HepG2 (cell line): ENCODE data around the gene SKIC2. TPM values are rescaled to one million over a fixed set of nuclear protein-coding genes. Genes with fewer than 3 reads are reported as not detected.

ENCODE experiments used
- ATAC-seq: fragments of 200-7000 bp; cut with Tn5 transposase; 3 replicates; pipeline ENCODE4 v1.9.1; 2020; ENCODE audit warnings: mild to moderate bottlenecking, moderate library complexity
- BruUV-seq: library from RNA; stranded (reverse); fragments of 400-500 nt; replicated peaks from 2 replicates; lab custom pipeline; 2021; lab: Mats Ljungman, UMichigan
- CTCF ChIA-PET: fragments of 300-600 bp; formaldehyde crosslinking; extraction: SDS; loops from one replicate; lab custom pipeline; 2021; ENCODE audit warnings: low total read pairs, inconsistent platforms, low intra/inter-chr PET ratio; lab: Yijun Ruan, JAX
- POLR2A ChIA-PET: fragments of 350-600 bp; sonication (Branson Sonifier 250); formaldehyde crosslinking; loops from one replicate; lab custom pipeline; 2020; ENCODE audit warnings: antibody characterized with exemption, inconsistent platforms; lab: Yijun Ruan, JAX
- DNase-seq: peaks from one replicate; pipeline ENCODE4 v3.0.0-alpha.2; 2015; ENCODE audit warnings: low spot score
- FAIRE-seq: peaks from 3 replicates; lab custom pipeline; 2011; peaks lifted over from hg19 to GRCh38; lab: Jason Lieb, UNC
- H2AFZ ChIP-seq: one replicate; pipeline ENCODE4 v1.6.1; 2011; ENCODE audit warnings: low read length, inconsistent platforms
- H3K27ac ChIP-seq: fragments of 300-600 bp; 3 replicates; pipeline ENCODE4 v1.8.0; 2011; ENCODE audit warnings: mixed run types, mild to moderate bottlenecking, mixed read lengths, low read length, inconsistent platforms; ENCODE audit not compliant: insufficient read depth; ENCODE audit errors: extremely low read length
- H3K27me3 ChIP-seq, 2 experiments: fragments of 200-600 bp in 1 of 2; 2 replicates in 1 of 2; 3 replicates in 1 of 2; pipeline versions ENCODE4 v1.6.0 to v1.8.0; 2011; ENCODE audit warnings: low read length in 2 of 2, mild to moderate bottlenecking in 2 of 2, moderate library complexity in 2 of 2, inconsistent platforms in 1 of 2; ENCODE audit not compliant: insufficient read depth in 2 of 2, control insufficient read depth in 1 of 2
- H3K36me3 ChIP-seq, 2 experiments: fragments of 200-600 bp in 1 of 2; replicated peaks in 1 of 2; 2 replicates in 1 of 2; 3 replicates in 1 of 2; pipeline versions ENCODE4 v1.5.1 to v1.8.0; 2011; ENCODE audit warnings: low read length in 2 of 2, inconsistent platforms in 1 of 2; ENCODE audit not compliant: insufficient read depth in 2 of 2, control insufficient read depth in 1 of 2
- H3K4me1 ChIP-seq: 2 replicates; pipeline ENCODE4 v1.5.1; 2012; ENCODE audit warnings: low read length, inconsistent platforms; ENCODE audit not compliant: insufficient read depth
- H3K4me2 ChIP-seq: 2 replicates; pipeline ENCODE4 v1.6.0; 2011; ENCODE audit warnings: low read depth, low read length, inconsistent platforms
- H3K4me3 ChIP-seq, 3 experiments: fragments of 200-600 bp in 1 of 3; sonication (generic), shearing (Covaris generic) in 1 of 3; replicated peaks in 1 of 3; 2 replicates each; pipeline ENCODE4 v1.5.1; 2011 to 2016; ENCODE audit warnings: low read length in 3 of 3, inconsistent platforms in 2 of 3, low read depth in 2 of 3, mild to moderate bottlenecking in 2 of 3, control low read depth in 1 of 3, mixed read lengths in 1 of 3; ENCODE audit not compliant: insufficient read depth in 1 of 3
- H3K79me2 ChIP-seq: one replicate; pipeline ENCODE4 v1.6.1; 2011; ENCODE audit warnings: low read length, inconsistent platforms; ENCODE audit not compliant: insufficient read depth
- H3K9ac ChIP-seq: 2 replicates; pipeline ENCODE4 v1.6.0; 2011; ENCODE audit warnings: mild to moderate bottlenecking, low read depth, low read length, inconsistent platforms; ENCODE audit not compliant: insufficient read depth
- H3K9me3 ChIP-seq: 2 replicates; pipeline ENCODE4 v1.5.1; 2012; ENCODE audit warnings: mild to moderate bottlenecking, low read length
- H4K20me1 ChIP-seq: 2 replicates; pipeline ENCODE4 v1.6.0; 2011; ENCODE audit warnings: inconsistent platforms, mild to moderate bottlenecking, low read length, moderate library complexity; ENCODE audit not compliant: insufficient read depth
- HHEX ChIP-seq: IDR thresholded peaks from 2 replicates; pipeline ENCODE4 v1.6.1; 2016; ENCODE audit warnings: control low read depth
- HNRNPL ChIP-seq: fragments of 200-400 bp; formaldehyde crosslinking; IDR thresholded peaks from 2 replicates; pipeline ENCODE4 v1.6.1; 2017; ENCODE audit warnings: mild to moderate bottlenecking, low read depth, low read length
- MEIS2 ChIP-seq: sonication (generic); formaldehyde crosslinking; IDR thresholded peaks from 2 replicates; pipeline ENCODE4 v1.9.0; 2021; ENCODE audit warnings: mild to moderate bottlenecking, missing genetic modification reagents
- NCOR1 ChIP-seq: fragments of 200-600 bp; sonication (generic); IDR thresholded peaks from 2 replicates; pipeline ENCODE4 v1.7.0; 2017; ENCODE audit warnings: antibody characterized with exemption, low read length, borderline replicate concordance
- SMC3 ChIP-seq: IDR thresholded peaks from 2 replicates; pipeline ENCODE4 v1.6.1; 2011; ENCODE audit warnings: low read length, improper control_type of control experiment
- SOX6 ChIP-seq, 2 experiments: fragments of 450-650 bp in 1 of 2; sonication (generic) in 1 of 2; formaldehyde crosslinking in 1 of 2; IDR thresholded peaks; 2 replicates each; pipeline versions ENCODE4 v1.4.0 to v1.6.1; 2017 to 2020; ENCODE audit warnings: antibody characterized with exemption in 1 of 2, mild to moderate bottlenecking in 1 of 2, missing genetic modification reagents in 1 of 2
- TSC22D2 ChIP-seq: sonication (generic); formaldehyde crosslinking; IDR thresholded peaks from 2 replicates; pipeline ENCODE4 v1.5.1; 2020; ENCODE audit warnings: missing genetic modification reagents, mild to moderate bottlenecking, borderline replicate concordance
- ZNF547 ChIP-seq: sonication (generic); formaldehyde crosslinking; IDR thresholded peaks from 2 replicates; pipeline ENCODE4 v1.5.1; 2020; ENCODE audit warnings: mild to moderate bottlenecking, missing genetic modification reagents
- ZNF629 ChIP-seq: sonication (generic); formaldehyde crosslinking; conservative IDR thresholded peaks from 2 replicates; pipeline ENCODE4 v1.5.0; 2020; ENCODE audit warnings: missing genetic modification reagents
- WGBS: methylation state at CpG from one replicate; pipeline ENCODE4 v1.1.6; 2017; ENCODE audit warnings: low lambda C conversion rate; 5-methylcytosine and 5-hydroxymethylcytosine counted together
- in situ Hi-C: cut with HindIII; loops from 2 replicates; pipeline ENCODE4 v1.10.0; 2017; ENCODE audit warnings: low pct_unique_long_range_greater_than_20kb; ENCODE audit not compliant: extremely low pct_ligation_motif_present
- intact Hi-C: fragments of 100-400 bp; cut with micrococcal nuclease; formaldehyde crosslinking; loops from one replicate; pipeline ENCODE4 v1.10.0; 2022; ENCODE audit not compliant: unreplicated experiment
- polyA plus RNA-seq, 8 experiments: library from polyadenylated mRNA; depleted of rRNA in 3 of 8; stranded (reverse) in 7 of 8; unstranded in 1 of 8; fragments of >200 nt; fragmentation: Illumina TruSeq in 4 of 8; extraction: Trizol in 4 of 8; gene quantifications; 2 replicates each; pipeline versions ENCODE4 v1.2.1 to v1.2.3, GENCODE V29; 2011 to 2016; ENCODE audit warnings: low read depth in 4 of 8, missing spikeins in 1 of 8, mixed read lengths in 1 of 8; ENCODE audit not compliant: insufficient read depth in 1 of 8
- total RNA-seq, 5 experiments: library from RNA; depleted of rRNA; stranded (reverse); fragments of >200 nt; fragmentation: Illumina TruSeq; extraction: Trizol; gene quantifications; 2 replicates each; pipeline ENCODE4 v1.2.3, GENCODE V29; 2016; ENCODE audit warnings: low read depth in 1 of 5
- TF ChIP-seq, protein P1 (sequence below): IDR thresholded peaks from 2 replicates; pipeline ENCODE4 v1.4.0; 2020; ENCODE audit warnings: mild to moderate bottlenecking, missing genetic modification reagents
- TF ChIP-seq, protein P2 (sequence below): sonication (generic); formaldehyde crosslinking; IDR thresholded peaks from 2 replicates; pipeline ENCODE4 v1.5.0; 2020; ENCODE audit warnings: mild to moderate bottlenecking, missing genetic modification reagents, moderate library complexity
- TF ChIP-seq, protein P3 (sequence below): sonication (generic); formaldehyde crosslinking; IDR thresholded peaks from 2 replicates; pipeline ENCODE4 v1.5.1; 2020; ENCODE audit warnings: mild to moderate bottlenecking, missing genetic modification reagents, borderline replicate concordance

SKIC2 gene
- total and polyA plus RNA-seq, 2 of the 13 experiments (the other 11 are each of a cell fraction or from before 2014, with no cell fraction given): 67.1 to 68.4 TPM

DNA sequence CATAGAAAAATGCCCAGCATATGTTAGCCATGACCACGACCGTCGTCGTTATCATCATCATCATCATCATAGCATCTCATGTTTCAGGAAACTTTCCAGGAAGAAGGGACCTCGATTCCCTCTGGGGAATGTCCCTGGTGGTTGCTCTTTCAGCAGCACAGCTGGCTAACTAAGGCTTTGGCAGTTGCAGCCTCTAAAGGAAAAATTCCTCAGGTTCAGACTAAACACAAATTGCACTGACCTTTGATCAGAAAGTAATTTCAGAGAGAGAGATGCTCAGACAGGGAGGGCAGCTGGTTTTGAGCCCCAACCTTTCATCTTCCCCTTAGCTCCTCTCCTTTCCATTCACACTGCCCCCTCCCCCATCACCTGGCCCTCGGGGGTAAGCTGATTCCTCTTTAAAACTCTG, 18.7 kb upstream of the SKIC2 start:
- in situ Hi-C loops (no loop called here), intact Hi-C loops (no loop called here)
- Histone ChIP-seq H3K79me2 (no peaks in the 10 kb centered on the region), H2AFZ (no peak overlapping the region), H3K27ac (peak overlapping the region; percentile 48), H3K4me1 (peaks cover 62% of the 10 kb centered on the region), H4K20me1 (no peaks in the 10 kb centered on the region), H3K9me3 (no peaks in the 10 kb centered on the region), H3K27me3 (no peaks in the 10 kb centered on the region), H3K4me3 (no peak overlapping the region), H3K9ac (no peak overlapping the region), H3K4me2 (peak overlapping the region; percentile 22), H3K36me3 (peaks cover 6 to 34% of the 10 kb centered on the region in 2 experiments; a peak in 4 of 5 replicates)
- FAIRE-seq (peak; percentile 93), DNase-seq (peak; percentile 78), ATAC-seq (peak; percentile 59)
- WGBS: 6% methylated on average over 6 of the region's 6 CpGs
- no TSS peak for BruUV-seq
- ChIA-PET POLR2A (interaction anchor here (0.8 to 3.0 kb wide), 11 partner anchors 10 to 149 kb away, joined by 3 to 47 read pairs (median 6); partner anchors contain the start of genes C2, NEU1 and ZBTB12), CTCF (interaction anchor here (1.2 kb wide), 1 partner anchor 12 kb away, joined by 3 read pairs; no protein-coding TSS in a partner anchor)
- TF ChIP-seq, protein P1, sequence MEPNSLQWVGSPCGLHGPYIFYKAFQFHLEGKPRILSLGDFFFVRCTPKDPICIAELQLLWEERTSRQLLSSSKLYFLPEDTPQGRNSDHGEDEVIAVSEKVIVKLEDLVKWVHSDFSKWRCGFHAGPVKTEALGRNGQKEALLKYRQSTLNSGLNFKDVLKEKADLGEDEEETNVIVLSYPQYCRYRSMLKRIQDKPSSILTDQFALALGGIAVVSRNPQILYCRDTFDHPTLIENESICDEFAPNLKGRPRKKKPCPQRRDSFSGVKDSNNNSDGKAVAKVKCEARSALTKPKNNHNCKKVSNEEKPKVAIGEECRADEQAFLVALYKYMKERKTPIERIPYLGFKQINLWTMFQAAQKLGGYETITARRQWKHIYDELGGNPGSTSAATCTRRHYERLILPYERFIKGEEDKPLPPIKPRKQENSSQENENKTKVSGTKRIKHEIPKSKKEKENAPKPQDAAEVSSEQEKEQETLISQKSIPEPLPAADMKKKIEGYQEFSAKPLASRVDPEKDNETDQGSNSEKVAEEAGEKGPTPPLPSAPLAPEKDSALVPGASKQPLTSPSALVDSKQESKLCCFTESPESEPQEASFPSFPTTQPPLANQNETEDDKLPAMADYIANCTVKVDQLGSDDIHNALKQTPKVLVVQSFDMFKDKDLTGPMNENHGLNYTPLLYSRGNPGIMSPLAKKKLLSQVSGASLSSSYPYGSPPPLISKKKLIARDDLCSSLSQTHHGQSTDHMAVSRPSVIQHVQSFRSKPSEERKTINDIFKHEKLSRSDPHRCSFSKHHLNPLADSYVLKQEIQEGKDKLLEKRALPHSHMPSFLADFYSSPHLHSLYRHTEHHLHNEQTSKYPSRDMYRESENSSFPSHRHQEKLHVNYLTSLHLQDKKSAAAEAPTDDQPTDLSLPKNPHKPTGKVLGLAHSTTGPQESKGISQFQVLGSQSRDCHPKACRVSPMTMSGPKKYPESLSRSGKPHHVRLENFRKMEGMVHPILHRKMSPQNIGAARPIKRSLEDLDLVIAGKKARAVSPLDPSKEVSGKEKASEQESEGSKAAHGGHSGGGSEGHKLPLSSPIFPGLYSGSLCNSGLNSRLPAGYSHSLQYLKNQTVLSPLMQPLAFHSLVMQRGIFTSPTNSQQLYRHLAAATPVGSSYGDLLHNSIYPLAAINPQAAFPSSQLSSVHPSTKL (CRISPR knock-in tag): peak; percentile 49
- TF ChIP-seq MEIS2 (CRISPR knock-in tag): no peak; the same call in 1 of the 2 replicates
- no peak for TF ChIP-seq ZNF629
- peak; percentile 60; the same call in 1 of the 2 replicates for TF ChIP-seq NCOR1
- TF ChIP-seq TSC22D2 (CRISPR knock-in tag): no peak
- 0 out of 2 replicates have a peak, but pooled peaks have one; percentile 46 for TF ChIP-seq ZNF547
- TF ChIP-seq, protein P2, sequence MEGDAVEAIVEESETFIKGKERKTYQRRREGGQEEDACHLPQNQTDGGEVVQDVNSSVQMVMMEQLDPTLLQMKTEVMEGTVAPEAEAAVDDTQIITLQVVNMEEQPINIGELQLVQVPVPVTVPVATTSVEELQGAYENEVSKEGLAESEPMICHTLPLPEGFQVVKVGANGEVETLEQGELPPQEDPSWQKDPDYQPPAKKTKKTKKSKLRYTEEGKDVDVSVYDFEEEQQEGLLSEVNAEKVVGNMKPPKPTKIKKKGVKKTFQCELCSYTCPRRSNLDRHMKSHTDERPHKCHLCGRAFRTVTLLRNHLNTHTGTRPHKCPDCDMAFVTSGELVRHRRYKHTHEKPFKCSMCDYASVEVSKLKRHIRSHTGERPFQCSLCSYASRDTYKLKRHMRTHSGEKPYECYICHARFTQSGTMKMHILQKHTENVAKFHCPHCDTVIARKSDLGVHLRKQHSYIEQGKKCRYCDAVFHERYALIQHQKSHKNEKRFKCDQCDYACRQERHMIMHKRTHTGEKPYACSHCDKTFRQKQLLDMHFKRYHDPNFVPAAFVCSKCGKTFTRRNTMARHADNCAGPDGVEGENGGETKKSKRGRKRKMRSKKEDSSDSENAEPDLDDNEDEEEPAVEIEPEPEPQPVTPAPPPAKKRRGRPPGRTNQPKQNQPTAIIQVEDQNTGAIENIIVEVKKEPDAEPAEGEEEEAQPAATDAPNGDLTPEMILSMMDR: no peak
- no peak for TF ChIP-seq SOX6 (IDR thresholded peaks at IDR 0.05)
- TF ChIP-seq SOX6 (CRISPR knock-in tag; IDR thresholded peaks at IDR 0.05): no peak
- TF ChIP-seq, protein P3, sequence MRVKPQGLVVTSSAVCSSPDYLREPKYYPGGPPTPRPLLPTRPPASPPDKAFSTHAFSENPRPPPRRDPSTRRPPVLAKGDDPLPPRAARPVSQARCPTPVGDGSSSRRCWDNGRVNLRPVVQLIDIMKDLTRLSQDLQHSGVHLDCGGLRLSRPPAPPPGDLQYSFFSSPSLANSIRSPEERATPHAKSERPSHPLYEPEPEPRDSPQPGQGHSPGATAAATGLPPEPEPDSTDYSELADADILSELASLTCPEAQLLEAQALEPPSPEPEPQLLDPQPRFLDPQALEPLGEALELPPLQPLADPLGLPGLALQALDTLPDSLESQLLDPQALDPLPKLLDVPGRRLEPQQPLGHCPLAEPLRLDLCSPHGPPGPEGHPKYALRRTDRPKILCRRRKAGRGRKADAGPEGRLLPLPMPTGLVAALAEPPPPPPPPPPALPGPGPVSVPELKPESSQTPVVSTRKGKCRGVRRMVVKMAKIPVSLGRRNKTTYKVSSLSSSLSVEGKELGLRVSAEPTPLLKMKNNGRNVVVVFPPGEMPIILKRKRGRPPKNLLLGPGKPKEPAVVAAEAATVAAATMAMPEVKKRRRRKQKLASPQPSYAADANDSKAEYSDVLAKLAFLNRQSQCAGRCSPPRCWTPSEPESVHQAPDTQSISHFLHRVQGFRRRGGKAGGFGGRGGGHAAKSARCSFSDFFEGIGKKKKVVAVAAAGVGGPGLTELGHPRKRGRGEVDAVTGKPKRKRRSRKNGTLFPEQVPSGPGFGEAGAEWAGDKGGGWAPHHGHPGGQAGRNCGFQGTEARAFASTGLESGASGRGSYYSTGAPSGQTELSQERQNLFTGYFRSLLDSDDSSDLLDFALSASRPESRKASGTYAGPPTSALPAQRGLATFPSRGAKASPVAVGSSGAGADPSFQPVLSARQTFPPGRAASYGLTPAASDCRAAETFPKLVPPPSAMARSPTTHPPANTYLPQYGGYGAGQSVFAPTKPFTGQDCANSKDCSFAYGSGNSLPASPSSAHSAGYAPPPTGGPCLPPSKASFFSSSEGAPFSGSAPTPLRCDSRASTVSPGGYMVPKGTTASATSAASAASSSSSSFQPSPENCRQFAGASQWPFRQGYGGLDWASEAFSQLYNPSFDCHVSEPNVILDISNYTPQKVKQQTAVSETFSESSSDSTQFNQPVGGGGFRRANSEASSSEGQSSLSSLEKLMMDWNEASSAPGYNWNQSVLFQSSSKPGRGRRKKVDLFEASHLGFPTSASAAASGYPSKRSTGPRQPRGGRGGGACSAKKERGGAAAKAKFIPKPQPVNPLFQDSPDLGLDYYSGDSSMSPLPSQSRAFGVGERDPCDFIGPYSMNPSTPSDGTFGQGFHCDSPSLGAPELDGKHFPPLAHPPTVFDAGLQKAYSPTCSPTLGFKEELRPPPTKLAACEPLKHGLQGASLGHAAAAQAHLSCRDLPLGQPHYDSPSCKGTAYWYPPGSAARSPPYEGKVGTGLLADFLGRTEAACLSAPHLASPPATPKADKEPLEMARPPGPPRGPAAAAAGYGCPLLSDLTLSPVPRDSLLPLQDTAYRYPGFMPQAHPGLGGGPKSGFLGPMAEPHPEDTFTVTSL: peak; percentile 50; the same call in 1 of the 2 replicates
- TF ChIP-seq SMC3: peak; percentile 22; the same call in 1 of the 2 replicates
- no peak for TF ChIP-seq HNRNPL
- no peak for TF ChIP-seq HHEX (CRISPR knock-in tag)
